ENCODE results near the gene MALRD1.

MALRD1 gene

GRCh38 chr10:19054289-19054835, 5.8 kb downstream of the MALRD1 start:
- no peak overlapping the region for H3K9ac ChIP-seq (ENCODE audit: low read depth, low read length)
- no peaks in the 10 kb centered on the region for H3K4me1 ChIP-seq (ENCODE audit: insufficient read depth, low read length)
- no peaks in the 10 kb centered on the region for H3K36me3 ChIP-seq (ENCODE audit: insufficient read depth, low read length)
- H3K9me3 ChIP-seq (ENCODE audit: control insufficient read depth, insufficient read depth, low read length), result no peaks in the 10 kb centered on the region

- no peak overlapping the region for H3K9ac ChIP-seq (ENCODE audit: low read depth, low read length)
- no peaks in the 10 kb centered on the region for H3K36me3 ChIP-seq (ENCODE audit: insufficient read depth, low read length)
- no peaks in the 10 kb centered on the region for H3K9me3 ChIP-seq (ENCODE audit: control insufficient read depth, insufficient read depth, low read length)
- H3K4me1 ChIP-seq (ENCODE audit: insufficient read depth, low read length), result no peaks in the 10 kb centered on the region
These were observed 9.4 kb downstream of the MALRD1 start for GRCh38 chr10:19058046-19058445.

GRCh38 chr10:19063986-19064385, 15.4 kb downstream of the MALRD1 start:
- H3K9me3 ChIP-seq (ENCODE audit: control insufficient read depth, insufficient read depth, low read length), result no peaks in the 10 kb centered on the region
- no peaks in the 10 kb centered on the region for H3K36me3 ChIP-seq (ENCODE audit: insufficient read depth, low read length)
- no peak overlapping the region for H3K9ac ChIP-seq (ENCODE audit: low read depth, low read length)
- H3K4me1 ChIP-seq (ENCODE audit: insufficient read depth, low read length), result no peaks in the 10 kb centered on the region

- Histone ChIP-seq H3K9me3 (ENCODE audit: control insufficient read depth, insufficient read depth, low read length) (no peaks in the 10 kb centered on the region), H3K9ac (ENCODE audit: low read depth, low read length) (no peak overlapping the region), H3K36me3 (ENCODE audit: insufficient read depth, low read length) (no peaks in the 10 kb centered on the region), H3K4me1 (ENCODE audit: insufficient read depth, low read length) (no peaks in the 10 kb centered on the region)
These were observed 23.3 kb downstream of the MALRD1 start for GRCh38 chr10:19071946-19072345.

- H3K4me1 ChIP-seq (ENCODE audit: insufficient read depth, low read length), result no peaks in the 10 kb centered on the region
- no peaks in the 10 kb centered on the region; the same call in 1 of the 2 replicates for H3K9me3 ChIP-seq (ENCODE audit: control insufficient read depth, insufficient read depth, low read length)
- H3K36me3 ChIP-seq (ENCODE audit: insufficient read depth, low read length), result no peaks in the 10 kb centered on the region
- no peak overlapping the region for H3K9ac ChIP-seq (ENCODE audit: low read depth, low read length)
These were observed 28.7 kb downstream of the MALRD1 start for GRCh38 chr10:19077276-19077675.

- no peak overlapping the region for H3K9ac ChIP-seq (ENCODE audit: low read depth, low read length)
- H3K4me1 ChIP-seq (ENCODE audit: insufficient read depth, low read length), result no peaks in the 10 kb centered on the region
- H3K36me3 ChIP-seq (ENCODE audit: insufficient read depth, low read length), result no peaks in the 10 kb centered on the region
- no peaks in the 10 kb centered on the region for H3K9me3 ChIP-seq (ENCODE audit: control insufficient read depth, insufficient read depth, low read length)
These were observed 48.0 kb downstream of the MALRD1 start for GRCh38 chr10:19096501-19097073.

- Histone ChIP-seq H3K9me3 (ENCODE audit: control insufficient read depth, insufficient read depth, low read length) (no peaks in the 10 kb centered on the region), H3K36me3 (ENCODE audit: insufficient read depth, low read length) (no peaks in the 10 kb centered on the region), H3K9ac (ENCODE audit: low read depth, low read length) (no peak overlapping the region), H3K4me1 (ENCODE audit: insufficient read depth, low read length) (no peaks in the 10 kb centered on the region)
These were observed 48.5 kb downstream of the MALRD1 start for GRCh38 chr10:19097151-19097550.

- no peak overlapping the region for H3K9ac ChIP-seq (ENCODE audit: low read depth, low read length)
- no peaks in the 10 kb centered on the region; the same call in 1 of the 2 replicates for H3K9me3 ChIP-seq (ENCODE audit: control insufficient read depth, insufficient read depth, low read length)
- H3K36me3 ChIP-seq (ENCODE audit: insufficient read depth, low read length), result no peaks in the 10 kb centered on the region
- no peaks in the 10 kb centered on the region for H3K4me1 ChIP-seq (ENCODE audit: insufficient read depth, low read length)
These were observed 50.2 kb downstream of the MALRD1 start for GRCh38 chr10:19098803-19099202.

- no peaks in the 10 kb centered on the region for H3K36me3 ChIP-seq (ENCODE audit: insufficient read depth, low read length)
- H3K9me3 ChIP-seq (ENCODE audit: control insufficient read depth, insufficient read depth, low read length), result no peaks in the 10 kb centered on the region; the same call in 1 of the 2 replicates
- H3K4me1 ChIP-seq (ENCODE audit: insufficient read depth, low read length), result peaks cover 20% of the 10 kb centered on the region
- no peak overlapping the region for H3K9ac ChIP-seq (ENCODE audit: low read depth, low read length)
These were observed 58.8 kb downstream of the MALRD1 start for GRCh38 chr10:19107406-19107805.

- peaks cover 20% of the 10 kb centered on the region for H3K4me1 ChIP-seq (ENCODE audit: insufficient read depth, low read length)
- no peaks in the 10 kb centered on the region for H3K36me3 ChIP-seq (ENCODE audit: insufficient read depth, low read length)
These were observed 63.1 kb downstream of the MALRD1 start for GRCh38 chr10:19111501-19112267.

GRCh38 chr10:19117438-19117837, 68.8 kb downstream of the MALRD1 start:
- Histone ChIP-seq H3K9ac (ENCODE audit: low read depth, low read length) (no peak overlapping the region), H3K9me3 (ENCODE audit: control insufficient read depth, insufficient read depth, low read length) (no peaks in the 10 kb centered on the region), H3K4me1 (ENCODE audit: insufficient read depth, low read length) (peaks cover 6% of the 10 kb centered on the region), H3K36me3 (ENCODE audit: insufficient read depth, low read length) (no peaks in the 10 kb centered on the region)

More at GRCh38 chr10:19111501-19112267, 63.1 kb downstream of the MALRD1 start:
- no peaks in the 10 kb centered on the region for H3K9me3 ChIP-seq (ENCODE audit: control insufficient read depth, insufficient read depth, low read length)
- H3K9ac ChIP-seq (ENCODE audit: low read depth, low read length), result no peak overlapping the region

GRCh38 chr10:19119191-19119590, 70.6 kb downstream of the MALRD1 start:
- Histone ChIP-seq H3K9ac (ENCODE audit: low read depth, low read length) (no peak overlapping the region), H3K36me3 (ENCODE audit: insufficient read depth, low read length) (no peaks in the 10 kb centered on the region), H3K4me1 (ENCODE audit: insufficient read depth, low read length) (peaks cover 6% of the 10 kb centered on the region), H3K9me3 (ENCODE audit: control insufficient read depth, insufficient read depth, low read length) (no peaks in the 10 kb centered on the region)

GRCh38 chr10:19120381-19120908, 71.8 kb downstream of the MALRD1 start:
- Histone ChIP-seq H3K4me1 (ENCODE audit: insufficient read depth, low read length) (peaks cover 6% of the 10 kb centered on the region), H3K9ac (ENCODE audit: low read depth, low read length) (no peak overlapping the region), H3K36me3 (ENCODE audit: insufficient read depth, low read length) (no peaks in the 10 kb centered on the region), H3K9me3 (ENCODE audit: control insufficient read depth, insufficient read depth, low read length) (no peaks in the 10 kb centered on the region)

- H3K9ac ChIP-seq (ENCODE audit: low read depth, low read length), result no peak overlapping the region
- no peaks in the 10 kb centered on the region for H3K4me1 ChIP-seq (ENCODE audit: insufficient read depth, low read length)
- H3K36me3 ChIP-seq (ENCODE audit: insufficient read depth, low read length), result no peaks in the 10 kb centered on the region
- no peaks in the 10 kb centered on the region for H3K9me3 ChIP-seq (ENCODE audit: control insufficient read depth, insufficient read depth, low read length)
These were observed 85.4 kb downstream of the MALRD1 start for GRCh38 chr10:19133992-19134391.

- Histone ChIP-seq H3K9me3 (ENCODE audit: control insufficient read depth, insufficient read depth, low read length) (no peaks in the 10 kb centered on the region), H3K4me1 (ENCODE audit: insufficient read depth, low read length) (no peaks in the 10 kb centered on the region), H3K36me3 (ENCODE audit: insufficient read depth, low read length) (no peaks in the 10 kb centered on the region), H3K9ac (ENCODE audit: low read depth, low read length) (no peak overlapping the region)
These were observed 94.4 kb downstream of the MALRD1 start for GRCh38 chr10:19142967-19143366.

Measured in ES-I3 (cell line).